GM23248 (cell line): ENCODE data around the gene STARD8.

Experiments used
- EZH2 ChIP-seq: fragments of 200-600 bp; sonication (generic); IDR thresholded peaks from 2 replicates; pipeline ENCODE4 v1.6.1; 2018; ENCODE audit warnings: antibody characterized with exemption, mild to moderate bottlenecking; ENCODE audit not compliant: insufficient read depth, poor library complexity, severe bottlenecking
- EZH2phosphoT487 ChIP-seq: fragments of 200-600 bp; sonication (generic); IDR thresholded peaks from 2 replicates; pipeline ENCODE4 v1.6.1; 2018; ENCODE audit warnings: antibody characterized with exemption, moderate library complexity, mild to moderate bottlenecking, low read depth; ENCODE audit not compliant: insufficient read depth

DNA sequence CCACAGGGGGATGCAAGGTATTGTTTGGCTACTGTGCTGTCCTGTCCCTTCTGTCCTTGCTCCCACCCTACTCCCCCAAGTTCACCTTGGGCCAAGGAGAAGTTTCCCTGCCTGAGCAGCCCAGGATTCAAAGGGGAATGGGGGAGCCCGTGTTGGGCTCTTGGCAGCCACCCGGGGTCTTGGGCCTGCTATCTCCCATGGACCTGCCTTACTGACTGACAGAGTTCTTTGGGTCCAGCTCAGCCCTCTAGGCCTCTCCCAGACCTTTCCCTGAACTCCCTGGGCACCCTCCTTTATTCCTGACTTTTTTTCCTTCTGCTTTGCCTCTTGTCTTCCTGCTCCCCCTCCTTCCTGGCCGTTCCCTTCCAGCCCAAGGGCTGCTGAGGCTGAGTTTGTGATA lies 67.4 kb downstream of the STARD8 start:
- TF ChIP-seq EZH2, result no peak
- no peak for TF ChIP-seq EZH2phosphoT487
